OCI-LY7 (cell line): Measurements from ENCODE around the gene PARP12.

ENCODE experiments used
- CTCF ChIP-seq: fragments of 200-600 bp; sonication (generic); conservative IDR thresholded peaks from 2 replicates; pipeline ENCODE4 v1.5.1; 2014; ENCODE audit warnings: mild to moderate bottlenecking, antibody characterized with exemption, low read length, moderate library complexity, mixed read lengths
- EZH2phosphoT487 ChIP-seq: fragments of 200-600 bp; sonication (generic); IDR thresholded peaks from 2 replicates; pipeline ENCODE4 v1.6.1; 2018; ENCODE audit warnings: low read depth, borderline replicate concordance, mild to moderate bottlenecking, mixed run types, antibody characterized with exemption, low read length, moderate library complexity, mixed read lengths

GRCh38 chr7:140006600-140006999 is 56.2 kb downstream of the PARP12 start:
- no peak for TF ChIP-seq CTCF
- TF ChIP-seq EZH2phosphoT487 = no peak
